Upper lobe of left lung (tissue), 6 donors: ENCODE data around the gene TUBB4A. TPM values are rescaled to one million over a fixed set of nuclear protein-coding genes. Genes with fewer than 3 reads are reported as not detected.

Source experiments
- ATAC-seq, 2 donors: fragments of 200-7000 bp; cut with Tn5 transposase; one replicate each; pipeline ENCODE4 v1.9.1; 2022; ENCODE audit warnings: mild to moderate bottlenecking in 2 of 2, moderate library complexity in 2 of 2; ENCODE audit not compliant: low FRiP score in 2 of 2
- DNase-seq, 2 donors: peaks; one replicate each; pipeline ENCODE4 v3.0.0-alpha.2; 2019 to 2020
- H3K27ac ChIP-seq, 4 donors: fragments of 200-600 bp; sonication (generic); one replicate each; pipeline ENCODE4 v1.5.1; 2016 to 2019
- H3K27me3 ChIP-seq, 4 donors: fragments of 200-600 bp; sonication (generic); one replicate each; pipeline ENCODE4 v1.5.1; 2017 to 2019
- H3K36me3 ChIP-seq, 4 donors: fragments of 200-600 bp; sonication (generic); one replicate each; pipeline ENCODE4 v1.5.1; 2016 to 2019
- H3K4me1 ChIP-seq, 4 donors: fragments of 200-600 bp; sonication (generic); one replicate each; pipeline ENCODE4 v1.5.1; 2018 to 2019
- H3K4me3 ChIP-seq, 4 donors: fragments of 200-600 bp; sonication (generic); one replicate each; pipeline ENCODE4 v1.5.1; 2017 to 2019; ENCODE audit warnings: mild to moderate bottlenecking in 2 of 4, moderate library complexity in 1 of 4
- H3K9me3 ChIP-seq, 4 donors: fragments of 200-600 bp; sonication (generic); one replicate each; pipeline ENCODE4 v1.5.1; 2018 to 2019
- CTCF ChIP-seq, 6 experiments: fragments of 450-650 bp in 4 of 6; fragments of 200-600 bp in 2 of 6; sonication (generic) in 2 of 6; IDR thresholded peaks; one replicate each; pipeline ENCODE4 v1.5.1; 2016 to 2019; ENCODE audit warnings: antibody characterized with exemption in 6 of 6
- EP300 ChIP-seq, 4 donors: sonication (generic); formaldehyde crosslinking; IDR thresholded peaks; one replicate each; pipeline ENCODE4 v1.5.1; 2017; ENCODE audit warnings: antibody characterized with exemption in 4 of 4, control low read depth in 2 of 4
- POLR2A ChIP-seq, 4 donors: fragments of 450-650 bp; IDR thresholded peaks; one replicate each; pipeline ENCODE4 v1.5.1; 2016 to 2017; ENCODE audit warnings: antibody characterized with exemption in 4 of 4, mild to moderate bottlenecking in 2 of 4
- POLR2AphosphoS5 ChIP-seq, 2 donors: sonication (generic); formaldehyde crosslinking; IDR thresholded peaks; one replicate each; pipeline ENCODE4 v1.5.1; 2017; ENCODE audit warnings: antibody characterized with exemption in 2 of 2
- WGBS, 2 donors: methylation state at CpG; one replicate each; pipeline ENCODE4 v1.1.5; 2017 to 2018; 5-methylcytosine and 5-hydroxymethylcytosine counted together
- total RNA-seq, 6 donors: library from RNA; depleted of rRNA in 4 of 6; stranded (reverse); fragments of >200 nt in 4 of 6; gene quantifications; one replicate each; pipeline versions ENCODE4 v1.1.0 to v1.2.1, GENCODE V29; 2016 to 2021
- donor health status: DM: no; HTN: no; CAD: no; lungs with moderate emphysema.
- donor health status: DM: no; HTN: yes; CAD: no; lungs with severe emphysema.

Gene TUBB4A
- total RNA-seq, 6 donors from 2014 or later, result 0.54 to 1.5 (median 0.76) TPM; not detected in 1

GRCh38 chr19:6465663-6466062 is 36.4 kb downstream of the TUBB4A start:
- no peaks in the 10 kb centered on the region for H3K9me3 ChIP-seq
- H3K27me3 ChIP-seq, result peaks cover 0 to 9% (median 4%) of the 10 kb centered on the region in 4 donors
- peak overlapping the region in 1 of 4 donors; percentile 52 for H3K4me3 ChIP-seq
- peaks cover 0 to 16% (median 2%) of the 10 kb centered on the region in 4 donors for H3K36me3 ChIP-seq
- peaks cover 0 to 8% (median 3%) of the 10 kb centered on the region in 4 donors for H3K4me1 ChIP-seq
- WGBS, 2 donors, result 89 to 91% methylated on average over 8 of the region's 8 CpGs
- ATAC-seq (no peak), DNase-seq (peak in 1 of 2 donors; percentile 44)
- H3K27ac ChIP-seq, result no peak overlapping the region
- TF ChIP-seq EP300 (IDR thresholded peaks at IDR 0.05) (no peak), POLR2AphosphoS5 (IDR thresholded peaks at IDR 0.05) (no peak), POLR2A (IDR thresholded peaks at IDR 0.05) (no peak), CTCF (IDR thresholded peaks at IDR 0.05) (no peak)

- peaks cover 0 to 8% (median 4%) of the 10 kb centered on the region in 4 donors for H3K4me1 ChIP-seq
- H3K9me3 ChIP-seq, result no peaks in the 10 kb centered on the region
- WGBS, 2 donors, result 45 to 55% methylated on average over 9 of the region's 9 CpGs
- peaks cover 0 to 16% (median 2%) of the 10 kb centered on the region in 4 donors for H3K36me3 ChIP-seq
- H3K27me3 ChIP-seq, result peaks cover 0 to 9% (median 4%) of the 10 kb centered on the region in 4 donors
- TF ChIP-seq POLR2AphosphoS5 (IDR thresholded peaks at IDR 0.05) (no peak), POLR2A (IDR thresholded peaks at IDR 0.05) (no peak), EP300 (IDR thresholded peaks at IDR 0.05) (no peak)
- peak overlapping the region in 3 of 4 donors; percentile 51 to 69 (median 52) for H3K4me3 ChIP-seq
- peak overlapping the region in 3 of 4 donors; percentile 69 to 88 (median 74) for H3K27ac ChIP-seq
- peak in 1 of 2 donors; percentile 69 for DNase-seq
- ATAC-seq, result no peak
Observed at GRCh38 chr19:6465006-6465405, 37.1 kb downstream of the TUBB4A start.

DNA sequence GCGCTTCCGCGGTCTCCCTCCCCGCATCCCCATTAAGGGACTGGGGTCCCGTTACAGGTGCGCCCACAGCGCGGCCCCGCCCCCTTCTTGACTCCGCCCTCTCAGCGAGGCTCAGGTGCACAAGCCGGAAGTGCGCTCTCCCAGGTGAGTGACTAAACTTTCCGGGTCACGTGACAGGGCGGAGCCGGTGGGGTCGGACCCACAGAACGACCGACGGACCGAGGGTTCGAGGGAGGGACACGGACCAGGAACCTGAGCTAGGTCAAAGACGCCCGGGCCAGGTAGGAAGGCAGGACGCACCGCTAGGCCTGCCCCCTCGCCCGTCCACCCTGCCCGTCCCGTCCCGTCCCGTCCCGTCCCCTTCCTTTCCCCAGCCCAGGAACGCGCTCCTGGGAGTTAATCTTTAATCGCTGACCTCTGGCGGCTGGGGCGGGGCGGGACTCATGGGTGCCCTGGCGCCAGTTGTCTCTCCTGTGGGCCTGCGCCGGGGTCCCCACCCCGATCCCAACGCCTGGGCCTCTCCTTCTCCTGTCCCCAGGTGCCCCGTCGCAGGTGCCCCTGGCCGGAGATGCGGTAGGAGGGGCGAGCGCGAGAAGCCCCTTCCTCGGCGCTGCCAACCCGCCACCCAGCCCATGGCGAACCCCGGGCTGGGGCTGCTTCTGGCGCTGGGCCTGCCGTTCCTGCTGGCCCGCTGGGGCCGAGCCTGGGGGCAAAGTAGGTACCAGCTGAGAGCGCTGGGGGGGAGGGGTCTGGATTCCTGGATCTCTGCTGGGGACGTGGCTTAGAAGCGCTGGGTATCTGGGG is 37.8 kb downstream of the TUBB4A start, which contains the start of gene CRB3:
CRB3 (plus strand) TSS at position 202 of the 804 bp plus-strand sequence; CDS start at position 633, 431 bp downstream.
- H3K9me3 ChIP-seq, result no peaks in the 10 kb centered on the region
- peak; percentile 94 to 95 for DNase-seq
- peak in 1 of 2 donors; percentile 54 for ATAC-seq
- peak in 3 of 4 donors; percentile 38 to 80 (median 43) for TF ChIP-seq POLR2A (IDR thresholded peaks at IDR 0.05)
- peak in 1 of 6 experiments; percentile 10 for TF ChIP-seq CTCF (IDR thresholded peaks at IDR 0.05)
- peak in 1 of 2 donors; percentile 59 for TF ChIP-seq POLR2AphosphoS5 (IDR thresholded peaks at IDR 0.05)
- TF ChIP-seq EP300 (IDR thresholded peaks at IDR 0.05), result no peak
- WGBS, 2 donors, result 8 to 11% methylated on average over 25 to 43 of the region's 65 CpGs
- H3K27me3 ChIP-seq, result peaks cover 0 to 13% (median 4%) of the 10 kb centered on the region in 4 donors
- H3K4me1 ChIP-seq, result peaks cover 0 to 15% (median 5%) of the 10 kb centered on the region in 4 donors
- H3K4me3 ChIP-seq, result peak within 1 kb of the TSS; percentile 34 to 69 (median 52)
- peaks cover 0 to 16% (median 2%) of the 10 kb centered on the region in 4 donors for H3K36me3 ChIP-seq
- H3K27ac ChIP-seq, result peak within 1 kb of the TSS; percentile 69 to 88 (median 78)

GRCh38 chr19:6460099-6460884 is 41.8 kb downstream of the TUBB4A start:
- ATAC-seq (peak; percentile 94 to 97), DNase-seq (peak; percentile 95 to 97)
- H3K4me3 ChIP-seq, result peak overlapping the region; percentile 80 to 90 (median 84)
- H3K4me1 ChIP-seq, result peaks cover 5 to 23% (median 13%) of the 10 kb centered on the region in 4 donors
- TF ChIP-seq POLR2AphosphoS5 (IDR thresholded peaks at IDR 0.05), result peak in 1 of 2 donors; percentile 64
- peak; percentile 49 to 83 (median 80) for TF ChIP-seq CTCF (IDR thresholded peaks at IDR 0.05)
- peak in 3 of 4 donors; percentile 27 to 72 (median 50) for TF ChIP-seq POLR2A (IDR thresholded peaks at IDR 0.05)
- no peak for TF ChIP-seq EP300 (IDR thresholded peaks at IDR 0.05)
- H3K36me3 ChIP-seq, result peaks cover 0 to 9% (median 0%) of the 10 kb centered on the region in 4 donors
- H3K27ac ChIP-seq, result peak overlapping the region; percentile 77 to 91 (median 84)
- peaks cover 0 to 16% (median 4%) of the 10 kb centered on the region in 4 donors for H3K27me3 ChIP-seq
- no peaks in the 10 kb centered on the region for H3K9me3 ChIP-seq
- 1 to 2% methylated on average over 25 to 57 of the region's 57 CpGs for WGBS, 2 donors
